WTC11 (cell line): Measurements from ENCODE around the gene CYYR1. TPM values are rescaled to one million over a fixed set of nuclear protein-coding genes. Genes with fewer than 3 reads are reported as not detected.

ENCODE experiments used
- ATAC-seq: fragments of 200-7000 bp; cut with Tn5 transposase; 2 replicates; pipeline ENCODE4 v1.10.0; 2021; ENCODE audit warnings: mild to moderate bottlenecking, moderate library complexity
- CTCF ChIA-PET: fragments of 300-600 bp; sonication (Branson Sonifier 250); formaldehyde crosslinking; loops from one replicate; lab custom pipeline; 2021; ENCODE audit warnings: antibody characterized with exemption; lab: Charles Lee
- POLR2A ChIA-PET: fragments of 350-600 bp; sonication (Branson Sonifier 250); formaldehyde crosslinking; loops from one replicate; lab custom pipeline; 2021; ENCODE audit warnings: antibody characterized with exemption; lab: Charles Lee
- DNase-seq: peaks from one replicate; pipeline ENCODE4 v3.0.0; 2021; ENCODE audit warnings: low spot score
- H3K27ac Mint-ChIP-seq: 2 replicates; pipeline ENCODE4 v1.8.0; 2021; ENCODE audit warnings: mixed read lengths
- H3K27me3 Mint-ChIP-seq: 2 replicates; pipeline ENCODE4 v1.8.0; 2021; ENCODE audit warnings: low read depth, mild to moderate bottlenecking, moderate library complexity, mixed read lengths
- H3K36me3 Mint-ChIP-seq: 2 replicates; pipeline ENCODE4 v1.8.0; 2021; ENCODE audit warnings: mixed read lengths
- H3K4me1 Mint-ChIP-seq: 2 replicates; pipeline ENCODE4 v1.8.0; 2022; ENCODE audit warnings: mixed read lengths
- H3K4me3 Mint-ChIP-seq: 2 replicates; pipeline ENCODE4 v1.8.0; 2021; ENCODE audit warnings: mild to moderate bottlenecking, moderate library complexity, mixed read lengths
- H3K9me3 Mint-ChIP-seq: 2 replicates; pipeline ENCODE4 v1.8.0; 2021; ENCODE audit warnings: mixed read lengths
- ATF6 ChIP-seq: sonication (generic); formaldehyde crosslinking; IDR thresholded peaks from 2 replicates; pipeline ENCODE4 v1.8.1; 2023; ENCODE audit warnings: mild to moderate bottlenecking, missing genetic modification reagents
- CBFB ChIP-seq: sonication (generic); formaldehyde crosslinking; IDR thresholded peaks from 2 replicates; pipeline ENCODE4 v1.8.1; 2022; ENCODE audit warnings: mild to moderate bottlenecking, low read depth, missing genetic modification reagents
- FOXJ3 ChIP-seq: sonication (generic); formaldehyde crosslinking; IDR thresholded peaks from 2 replicates; pipeline ENCODE4 v1.9.0; 2021; ENCODE audit warnings: missing genetic modification reagents, mild to moderate bottlenecking, borderline replicate concordance
- FOXK1 ChIP-seq: sonication (generic); formaldehyde crosslinking; IDR thresholded peaks from 2 replicates; pipeline ENCODE4 v1.8.0; 2022; ENCODE audit warnings: mild to moderate bottlenecking, moderate library complexity, missing genetic modification reagents
- GABPB1 ChIP-seq: sonication (generic); formaldehyde crosslinking; IDR thresholded peaks from 2 replicates; pipeline ENCODE4 v1.8.1; 2023; ENCODE audit warnings: mild to moderate bottlenecking, missing genetic modification reagents
- HMGA2 ChIP-seq: fragments of 250-450 bp; sonication (Bioruptor Pico); IDR thresholded peaks from 2 replicates; pipeline ENCODE4 v1.4.0; 2021; ENCODE audit warnings: mild to moderate bottlenecking, moderate library complexity
- JAZF1 ChIP-seq: fragments of 250-450 bp; sonication (Bioruptor Pico); IDR thresholded peaks from 2 replicates; pipeline ENCODE4 v1.9.0; 2021; ENCODE audit warnings: moderate library complexity, mild to moderate bottlenecking, inconsistent platforms
- MYBL2 ChIP-seq: sonication (generic); formaldehyde crosslinking; IDR thresholded peaks from 2 replicates; pipeline ENCODE4 v1.8.1; 2023; ENCODE audit warnings: mild to moderate bottlenecking, moderate library complexity, missing genetic modification reagents
- NFYB ChIP-seq: sonication (generic); formaldehyde crosslinking; conservative IDR thresholded peaks from 2 replicates; pipeline ENCODE4 v1.8.0; 2022; ENCODE audit warnings: low read depth, missing genetic modification reagents
- NR2C2 ChIP-seq: sonication (generic); formaldehyde crosslinking; IDR thresholded peaks from 2 replicates; pipeline ENCODE4 v1.8.0; 2022; ENCODE audit warnings: mild to moderate bottlenecking, missing genetic modification reagents
- NR3C1 ChIP-seq: sonication (generic); formaldehyde crosslinking; conservative IDR thresholded peaks from 2 replicates; pipeline ENCODE4 v1.8.1; 2023; ENCODE audit warnings: low read depth, mild to moderate bottlenecking, missing genetic modification reagents
- RELA ChIP-seq: sonication (generic); formaldehyde crosslinking; IDR thresholded peaks from 2 replicates; pipeline ENCODE4 v1.8.1; 2022; ENCODE audit warnings: missing genetic modification reagents, mild to moderate bottlenecking, borderline replicate concordance
- STAT6 ChIP-seq: sonication (generic); formaldehyde crosslinking; conservative IDR thresholded peaks from 2 replicates; pipeline ENCODE4 v1.8.1; 2023; ENCODE audit warnings: mild to moderate bottlenecking, low read depth, missing genetic modification reagents, moderate library complexity
- TEAD1 ChIP-seq: sonication (generic); formaldehyde crosslinking; IDR thresholded peaks from 2 replicates; pipeline ENCODE4 v1.8.0; 2022; ENCODE audit warnings: mild to moderate bottlenecking, missing genetic modification reagents
- TEAD4 ChIP-seq: sonication (generic); formaldehyde crosslinking; IDR thresholded peaks from 2 replicates; pipeline ENCODE4 v1.8.0; 2022; ENCODE audit warnings: mild to moderate bottlenecking, missing genetic modification reagents
- ZBTB21 ChIP-seq: sonication (generic); formaldehyde crosslinking; IDR thresholded peaks from 2 replicates; pipeline ENCODE4 v1.8.1; 2023; ENCODE audit warnings: mild to moderate bottlenecking, missing genetic modification reagents, borderline replicate concordance
- ZNF219 ChIP-seq: sonication (generic); formaldehyde crosslinking; IDR thresholded peaks from 2 replicates; pipeline ENCODE4 v1.8.0; 2023; ENCODE audit warnings: missing genetic modification reagents, mild to moderate bottlenecking, borderline replicate concordance
- total RNA-seq: library from RNA; stranded (reverse); gene quantifications from 3 replicates; pipeline ENCODE4 v1.2.3, GENCODE V29; 2021
- TF ChIP-seq, protein P1 (sequence below): fragments of 250-450 bp; sonication (Bioruptor Pico); IDR thresholded peaks from 2 replicates; pipeline ENCODE4 v2.1.2; 2022; ENCODE audit warnings: mild to moderate bottlenecking, moderate library complexity
- TF ChIP-seq, protein P2 (sequence below): sonication (generic); formaldehyde crosslinking; IDR thresholded peaks from 2 replicates; pipeline ENCODE4 v1.8.0; 2022; ENCODE audit warnings: mild to moderate bottlenecking, missing genetic modification reagents
- TF ChIP-seq, protein P3 (sequence below): sonication (generic); formaldehyde crosslinking; IDR thresholded peaks from 2 replicates; pipeline ENCODE4 v1.8.1; 2022; ENCODE audit warnings: missing genetic modification reagents, borderline replicate concordance
- TF ChIP-seq, protein P4 (sequence below): sonication (generic); formaldehyde crosslinking; IDR thresholded peaks from 2 replicates; pipeline ENCODE4 v1.8.0; 2023; ENCODE audit warnings: mild to moderate bottlenecking, missing genetic modification reagents

CYYR1 gene
- total RNA-seq, 1 experiment from 2014 or later: 29.3 TPM

GRCh38 chr21:26473471-26473870 lies 99.6 kb downstream of the CYYR1 start (continued):
- TF ChIP-seq STAT6 (CRISPR knock-in tag) (no peak), TEAD4 (no peak), RELA (no peak), NR2C2 (CRISPR knock-in tag) (no peak)

GRCh38 chr21:26471099-26471471 lies 102.0 kb downstream of the CYYR1 start:
- TF ChIP-seq ZBTB21 (no peak), FOXK1 (CRISPR knock-in tag) (no peak)
- Mint-ChIP-seq H3K4me1 (no peaks in the 10 kb centered on the region), H3K36me3 (peaks cover 24% of the 10 kb centered on the region), H3K27ac (no peak overlapping the region), H3K9me3 (peaks cover 3% of the 10 kb centered on the region; the same call in 1 of the 2 replicates), H3K27me3 (no peaks in the 10 kb centered on the region), H3K4me3 (no peak overlapping the region)
- CTCF ChIA-PET: no interaction called here
- DNase-seq (no peak), ATAC-seq (no peak)
- POLR2A ChIA-PET: no interaction called here

GRCh38 chr21:26470351-26471098 lies 102.6 kb downstream of the CYYR1 start:
- H3K9me3 Mint-ChIP-seq: peaks cover 3% of the 10 kb centered on the region; the same call in 1 of the 2 replicates
- no peaks in the 10 kb centered on the region for H3K4me1 Mint-ChIP-seq
- ATAC-seq: no peak
- H3K27me3 Mint-ChIP-seq: no peaks in the 10 kb centered on the region
- no peak overlapping the region for H3K4me3 Mint-ChIP-seq
- no peak for DNase-seq
- CTCF ChIA-PET: no interaction called here
- peaks cover 18% of the 10 kb centered on the region for H3K36me3 Mint-ChIP-seq
- H3K27ac Mint-ChIP-seq: no peak overlapping the region
- POLR2A ChIA-PET: no interaction called here
- TF ChIP-seq TEAD1 (no peak), FOXJ3 (CRISPR knock-in tag) (no peak), HMGA2 (no peak), MYBL2 (no peak), ATF6 (CRISPR knock-in tag) (no peak), ZNF219 (CRISPR knock-in tag) (no peak), CBFB (no peak), NFYB (CRISPR knock-in tag) (no peak), GABPB1 (CRISPR knock-in tag) (no peak), JAZF1 (CRISPR knock-in tag) (no peak), NR3C1 (no peak)
- TF ChIP-seq, protein P1, sequence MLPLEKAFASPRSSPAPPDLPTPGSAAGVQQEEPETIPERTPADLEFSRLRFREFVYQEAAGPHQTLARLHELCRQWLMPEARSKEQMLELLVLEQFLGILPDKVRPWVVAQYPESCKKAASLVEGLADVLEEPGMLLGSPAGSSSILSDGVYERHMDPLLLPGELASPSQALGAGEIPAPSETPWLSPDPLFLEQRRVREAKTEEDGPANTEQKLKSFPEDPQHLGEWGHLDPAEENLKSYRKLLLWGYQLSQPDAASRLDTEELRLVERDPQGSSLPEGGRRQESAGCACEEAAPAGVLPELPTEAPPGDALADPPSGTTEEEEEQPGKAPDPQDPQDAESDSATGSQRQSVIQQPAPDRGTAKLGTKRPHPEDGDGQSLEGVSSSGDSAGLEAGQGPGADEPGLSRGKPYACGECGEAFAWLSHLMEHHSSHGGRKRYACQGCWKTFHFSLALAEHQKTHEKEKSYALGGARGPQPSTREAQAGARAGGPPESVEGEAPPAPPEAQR (CRISPR knock-in tag): no peak
- TF ChIP-seq, protein P2, sequence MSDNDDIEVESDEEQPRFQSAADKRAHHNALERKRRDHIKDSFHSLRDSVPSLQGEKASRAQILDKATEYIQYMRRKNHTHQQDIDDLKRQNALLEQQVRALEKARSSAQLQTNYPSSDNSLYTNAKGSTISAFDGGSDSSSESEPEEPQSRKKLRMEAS (CRISPR knock-in tag): no peak
- TF ChIP-seq, protein P3, sequence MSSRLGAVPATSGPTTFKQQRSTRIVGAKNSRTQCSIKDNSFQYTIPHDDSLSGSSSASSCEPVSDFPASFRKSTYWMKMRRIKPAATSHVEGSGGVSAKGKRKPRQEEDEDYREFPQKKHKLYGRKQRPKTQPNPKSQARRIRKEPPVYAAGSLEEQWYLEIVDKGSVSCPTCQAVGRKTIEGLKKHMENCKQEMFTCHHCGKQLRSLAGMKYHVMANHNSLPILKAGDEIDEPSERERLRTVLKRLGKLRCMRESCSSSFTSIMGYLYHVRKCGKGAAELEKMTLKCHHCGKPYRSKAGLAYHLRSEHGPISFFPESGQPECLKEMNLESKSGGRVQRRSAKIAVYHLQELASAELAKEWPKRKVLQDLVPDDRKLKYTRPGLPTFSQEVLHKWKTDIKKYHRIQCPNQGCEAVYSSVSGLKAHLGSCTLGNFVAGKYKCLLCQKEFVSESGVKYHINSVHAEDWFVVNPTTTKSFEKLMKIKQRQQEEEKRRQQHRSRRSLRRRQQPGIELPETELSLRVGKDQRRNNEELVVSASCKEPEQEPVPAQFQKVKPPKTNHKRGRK (CRISPR knock-in tag): no peak
- TF ChIP-seq, protein P4, sequence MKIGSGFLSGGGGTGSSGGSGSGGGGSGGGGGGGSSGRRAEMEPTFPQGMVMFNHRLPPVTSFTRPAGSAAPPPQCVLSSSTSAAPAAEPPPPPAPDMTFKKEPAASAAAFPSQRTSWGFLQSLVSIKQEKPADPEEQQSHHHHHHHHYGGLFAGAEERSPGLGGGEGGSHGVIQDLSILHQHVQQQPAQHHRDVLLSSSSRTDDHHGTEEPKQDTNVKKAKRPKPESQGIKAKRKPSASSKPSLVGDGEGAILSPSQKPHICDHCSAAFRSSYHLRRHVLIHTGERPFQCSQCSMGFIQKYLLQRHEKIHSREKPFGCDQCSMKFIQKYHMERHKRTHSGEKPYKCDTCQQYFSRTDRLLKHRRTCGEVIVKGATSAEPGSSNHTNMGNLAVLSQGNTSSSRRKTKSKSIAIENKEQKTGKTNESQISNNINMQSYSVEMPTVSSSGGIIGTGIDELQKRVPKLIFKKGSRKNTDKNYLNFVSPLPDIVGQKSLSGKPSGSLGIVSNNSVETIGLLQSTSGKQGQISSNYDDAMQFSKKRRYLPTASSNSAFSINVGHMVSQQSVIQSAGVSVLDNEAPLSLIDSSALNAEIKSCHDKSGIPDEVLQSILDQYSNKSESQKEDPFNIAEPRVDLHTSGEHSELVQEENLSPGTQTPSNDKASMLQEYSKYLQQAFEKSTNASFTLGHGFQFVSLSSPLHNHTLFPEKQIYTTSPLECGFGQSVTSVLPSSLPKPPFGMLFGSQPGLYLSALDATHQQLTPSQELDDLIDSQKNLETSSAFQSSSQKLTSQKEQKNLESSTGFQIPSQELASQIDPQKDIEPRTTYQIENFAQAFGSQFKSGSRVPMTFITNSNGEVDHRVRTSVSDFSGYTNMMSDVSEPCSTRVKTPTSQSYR (CRISPR knock-in tag): no peak
